GM21526 (cell line): Measurements from ENCODE around the gene MTX3.

Source experiments
- ATAC-seq: cut with Tn5 transposase; IDR thresholded peaks from one replicate; pipeline ENCODE4 v1.9.1; 2021; ENCODE audit warnings: moderate library complexity; ENCODE audit not compliant: unreplicated experiment, low FRiP score

Gene MTX3

GRCh38 chr5:79936646-79937216 lies 54.3 kb downstream of the MTX3 start:
- ATAC-seq, result no peak

GRCh38 chr5:79936002-79936645 lies 54.9 kb downstream of the MTX3 start:
- no peak for ATAC-seq

- no peak for ATAC-seq
These were observed 56.4 kb downstream of the MTX3 start for GRCh38 chr5:79934681-79935080.

- no peak for ATAC-seq
These were observed 58.3 kb downstream of the MTX3 start for GRCh38 chr5:79932510-79933504.

- ATAC-seq, result no peak
These were observed 59.2 kb downstream of the MTX3 start for GRCh38 chr5:79931866-79932265.

- no peak for ATAC-seq
These were observed 59.7 kb downstream of the MTX3 start for GRCh38 chr5:79931409-79931808.

- no peak for ATAC-seq
These were observed 62.0 kb downstream of the MTX3 start for GRCh38 chr5:79929095-79929494.
